ENCODE measurements around the gene SLC38A3.
"Not testable (repeated sequence)": the region's sequence is repeated elsewhere in the genome, so short reads cannot be mapped to it uniquely, and the experiment has no call there.

SLC38A3 gene

DNA sequence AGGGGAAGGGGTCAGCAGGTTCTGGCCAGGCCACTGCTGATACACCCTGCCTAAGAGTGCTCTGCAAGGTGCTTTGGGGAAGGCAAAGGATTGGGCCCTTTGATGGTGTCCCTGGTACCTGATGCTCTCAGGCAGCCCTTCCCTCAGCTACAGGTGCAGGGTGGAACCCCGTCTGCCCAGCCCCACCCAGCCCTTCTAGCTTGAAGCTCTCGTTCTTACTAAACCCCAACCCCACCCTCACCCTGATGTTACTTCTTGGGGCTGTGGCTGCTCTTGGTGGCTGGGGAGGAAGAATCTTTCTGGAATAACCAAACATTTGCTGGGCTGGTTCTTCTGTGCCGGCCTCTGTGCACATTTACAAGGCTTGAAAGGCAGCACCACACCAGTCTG lies 37.3 kb downstream of the SLC38A3 start:
- TF ChIP-seq, protein P1, sequence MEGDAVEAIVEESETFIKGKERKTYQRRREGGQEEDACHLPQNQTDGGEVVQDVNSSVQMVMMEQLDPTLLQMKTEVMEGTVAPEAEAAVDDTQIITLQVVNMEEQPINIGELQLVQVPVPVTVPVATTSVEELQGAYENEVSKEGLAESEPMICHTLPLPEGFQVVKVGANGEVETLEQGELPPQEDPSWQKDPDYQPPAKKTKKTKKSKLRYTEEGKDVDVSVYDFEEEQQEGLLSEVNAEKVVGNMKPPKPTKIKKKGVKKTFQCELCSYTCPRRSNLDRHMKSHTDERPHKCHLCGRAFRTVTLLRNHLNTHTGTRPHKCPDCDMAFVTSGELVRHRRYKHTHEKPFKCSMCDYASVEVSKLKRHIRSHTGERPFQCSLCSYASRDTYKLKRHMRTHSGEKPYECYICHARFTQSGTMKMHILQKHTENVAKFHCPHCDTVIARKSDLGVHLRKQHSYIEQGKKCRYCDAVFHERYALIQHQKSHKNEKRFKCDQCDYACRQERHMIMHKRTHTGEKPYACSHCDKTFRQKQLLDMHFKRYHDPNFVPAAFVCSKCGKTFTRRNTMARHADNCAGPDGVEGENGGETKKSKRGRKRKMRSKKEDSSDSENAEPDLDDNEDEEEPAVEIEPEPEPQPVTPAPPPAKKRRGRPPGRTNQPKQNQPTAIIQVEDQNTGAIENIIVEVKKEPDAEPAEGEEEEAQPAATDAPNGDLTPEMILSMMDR (conservative IDR thresholded peaks at IDR 0.05; ENCODE audit: low read depth, low read length), result no peak
- no peak for DNase-seq (ENCODE audit: low read depth)
- no peak overlapping the region for H3K4me3 ChIP-seq (ENCODE audit: low read depth, low read length)

DNA sequence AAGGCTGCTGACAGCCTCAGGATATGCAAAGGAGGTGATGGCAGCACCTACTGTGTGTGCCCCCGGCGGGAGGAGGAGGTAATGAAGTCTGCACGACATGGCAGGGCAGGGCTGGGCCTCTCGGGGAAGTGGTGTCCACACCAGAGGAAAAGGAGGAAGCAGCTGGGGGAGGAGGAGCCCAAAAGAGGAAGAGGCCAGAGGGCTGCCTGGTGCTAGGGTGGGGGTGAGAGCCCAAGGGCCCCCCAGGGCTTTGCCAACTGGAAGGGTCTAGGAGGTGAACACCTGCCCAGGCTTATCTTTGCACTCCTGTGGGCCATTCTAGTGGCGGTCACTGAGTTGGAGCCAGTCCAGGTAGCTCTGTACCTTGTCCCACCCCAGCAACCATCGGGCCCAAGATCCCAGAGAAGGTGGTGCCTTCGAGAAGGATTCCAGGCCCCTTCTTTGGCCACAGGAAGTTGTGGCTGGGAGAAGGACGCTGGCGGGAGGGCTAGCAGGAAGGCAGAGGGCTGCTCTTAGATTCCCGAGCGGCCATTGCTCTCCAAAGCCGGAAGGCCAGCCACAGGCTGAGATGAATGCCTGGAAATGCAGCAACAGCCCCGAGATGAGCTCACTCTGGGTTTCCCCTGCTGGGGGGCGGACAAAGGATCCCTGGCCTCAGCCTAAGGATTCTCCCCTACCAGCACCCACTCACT lies 37.9 kb downstream of the SLC38A3 start:
- peak overlapping the region; percentile 2 for H3K4me3 ChIP-seq (ENCODE audit: low read depth, low read length)
- peak; percentile 86 for DNase-seq (ENCODE audit: low read depth)
- TF ChIP-seq, protein P1 (conservative IDR thresholded peaks at IDR 0.05; ENCODE audit: low read depth, low read length), result no peak

- H3K4me3 ChIP-seq (ENCODE audit: low read depth, low read length), result peak overlapping the region; percentile 8
- TF ChIP-seq, protein P1 (conservative IDR thresholded peaks at IDR 0.05; ENCODE audit: low read depth, low read length), result no peak
- no peak for DNase-seq (ENCODE audit: low read depth)
Measured at GRCh38 chr3:50243543-50243895, 38.4 kb downstream of the SLC38A3 start.

- H3K4me3 ChIP-seq (ENCODE audit: low read depth, low read length); DNase-seq (ENCODE audit: low read depth): not testable (repeated sequence)
Measured at GRCh38 chr3:50244813-50245212, 39.7 kb downstream of the SLC38A3 start.

DNA sequence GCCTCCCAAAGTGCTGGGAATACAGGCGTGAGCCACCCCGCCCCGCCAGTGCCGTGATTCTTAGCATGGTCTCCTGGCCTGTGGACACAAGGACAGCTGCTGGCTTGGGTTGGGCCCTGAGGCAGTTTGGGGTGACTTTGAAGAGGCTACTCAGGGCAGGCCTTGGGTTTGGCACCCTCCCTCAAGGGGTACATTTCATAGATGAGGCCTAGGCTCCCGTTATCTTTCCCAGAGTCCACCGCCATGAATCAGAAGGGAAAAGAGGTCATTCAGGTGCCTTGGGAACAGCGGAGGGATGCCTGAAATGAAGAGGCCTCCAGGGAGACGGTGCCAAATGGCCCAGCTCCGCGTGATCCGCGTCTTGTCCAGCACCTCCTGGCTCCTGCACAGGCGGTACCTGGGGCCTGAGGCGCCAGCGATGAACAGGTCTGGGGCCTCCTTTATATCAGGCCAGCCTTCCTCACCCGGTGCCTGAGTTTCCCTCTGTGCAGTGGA lies 40.2 kb downstream of the SLC38A3 start:
- DNase-seq (ENCODE audit: low read depth), result no peak
- TF ChIP-seq, protein P1 (conservative IDR thresholded peaks at IDR 0.05; ENCODE audit: low read depth, low read length), result no peak

GRCh38 chr3:50245831-50246516 lies 40.9 kb downstream of the SLC38A3 start:
- peak; percentile 90 for DNase-seq (ENCODE audit: low read depth)
- H3K4me3 ChIP-seq (ENCODE audit: low read depth, low read length), result peak overlapping the region; percentile 50
- TF ChIP-seq, protein P1 (conservative IDR thresholded peaks at IDR 0.05; ENCODE audit: low read depth, low read length), result peak; percentile 96

More for the DNA sequence above, 40.2 kb downstream of the SLC38A3 start:
- H3K4me3 ChIP-seq (ENCODE audit: low read depth, low read length), result no peak overlapping the region

DNA sequence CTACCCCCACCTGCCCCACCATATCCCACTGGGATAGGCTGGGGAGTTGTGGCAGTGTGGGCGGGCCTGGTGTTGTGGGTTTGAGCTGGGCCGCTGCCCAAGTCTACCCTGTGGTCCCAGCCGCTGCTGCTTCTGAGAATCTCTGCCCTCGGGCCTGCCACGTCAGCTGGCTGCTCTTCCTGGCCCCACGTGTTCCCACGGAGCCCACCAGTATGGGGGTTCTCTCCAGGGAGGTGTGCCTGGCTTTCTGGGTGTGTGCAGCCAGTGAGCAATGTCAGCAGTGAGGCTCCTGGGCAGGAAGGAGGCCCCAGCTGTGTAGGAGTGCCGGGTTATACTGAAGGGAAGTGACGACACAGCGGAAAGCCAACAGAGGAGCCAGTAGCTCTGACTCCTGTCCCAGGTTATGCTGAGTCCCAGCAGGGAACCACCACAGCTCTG lies 41.5 kb downstream of the SLC38A3 start:
- peak; percentile 98 for DNase-seq (ENCODE audit: low read depth)
- TF ChIP-seq, protein P1 (conservative IDR thresholded peaks at IDR 0.05; ENCODE audit: low read depth, low read length), result no peak
- H3K4me3 ChIP-seq (ENCODE audit: low read depth, low read length), result peak overlapping the region; percentile 50

Data from choroid plexus epithelial cell (primary cell).